OCI-LY1 (cell line): Measurements from ENCODE around the gene PAX3.

ENCODE experiments used
- H2AFZ ChIP-seq: fragments of 200-600 bp; sonication (generic), shearing (Covaris generic); 2 replicates; pipeline ENCODE4 v1.6.0; 2014; ENCODE audit warnings: antibody characterized with exemption, mild to moderate bottlenecking, low read length
- H3F3A ChIP-seq: fragments of 200-600 bp; sonication (generic), shearing (Covaris generic); 2 replicates; pipeline ENCODE4 v1.6.0; 2014; ENCODE audit warnings: mild to moderate bottlenecking, antibody characterized with exemption, low read length, moderate library complexity; ENCODE audit not compliant: insufficient read depth
- H3K27ac ChIP-seq: fragments of 200-600 bp; sonication (generic); 2 replicates; pipeline ENCODE4 v1.5.1; 2014; ENCODE audit warnings: low read length, mixed run types, mild to moderate bottlenecking, low read depth; ENCODE audit not compliant: poor library complexity, severe bottlenecking
- H3K27me3 ChIP-seq: fragments of 200-600 bp; sonication (generic); 2 replicates; pipeline ENCODE4 v1.6.0; 2014; ENCODE audit warnings: antibody characterized with exemption, mild to moderate bottlenecking, low read length, moderate library complexity; ENCODE audit not compliant: insufficient read depth
- H3K36me3 ChIP-seq: fragments of 200-600 bp; sonication (generic); 2 replicates; pipeline ENCODE4 v1.6.1; 2014; ENCODE audit warnings: mild to moderate bottlenecking, antibody characterized with exemption, low read length, moderate library complexity, mixed read lengths; ENCODE audit not compliant: insufficient read depth
- H3K4me1 ChIP-seq: fragments of 200-600 bp; sonication (generic); 2 replicates; pipeline ENCODE4 v1.5.1; 2014; ENCODE audit warnings: mild to moderate bottlenecking, low read length, moderate library complexity; ENCODE audit not compliant: insufficient read depth, severe bottlenecking
- H3K4me2 ChIP-seq: fragments of 200-600 bp; sonication (generic), shearing (Covaris generic); 2 replicates; pipeline ENCODE4 v1.6.1; 2014; ENCODE audit warnings: low read length
- H3K4me3 ChIP-seq: fragments of 200-600 bp; sonication (generic); 2 replicates; pipeline ENCODE4 v1.5.1; 2014; ENCODE audit warnings: low read length, low read depth, mild to moderate bottlenecking, mixed read lengths; ENCODE audit not compliant: poor library complexity, severe bottlenecking
- H3K79me2 ChIP-seq: fragments of 200-600 bp; shearing (Covaris generic); 2 replicates; pipeline ENCODE4 v1.6.1; 2016; ENCODE audit warnings: mixed run types, low read length, mixed read lengths; ENCODE audit not compliant: insufficient read depth
- H3K9ac ChIP-seq: fragments of 200-600 bp; sonication (generic), shearing (Covaris generic); 2 replicates; pipeline ENCODE4 v1.6.1; 2014; ENCODE audit warnings: mild to moderate bottlenecking, low read length, mixed read lengths
- H3K9me2 ChIP-seq: fragments of 200-600 bp; sonication (generic), shearing (Covaris generic); 2 replicates; pipeline ENCODE4 v1.6.1; 2014; ENCODE audit warnings: low read depth, mild to moderate bottlenecking, low read length, mixed read lengths
- H3K9me3 ChIP-seq: fragments of 200-600 bp; shearing (Covaris generic); 2 replicates; pipeline ENCODE4 v1.6.1; 2014; ENCODE audit warnings: low read length, mixed read lengths
- H4K20me1 ChIP-seq: fragments of 200-600 bp; sonication (generic), shearing (Covaris generic); 2 replicates; pipeline ENCODE4 v1.6.0; 2016; ENCODE audit warnings: mild to moderate bottlenecking, low read length; ENCODE audit not compliant: insufficient read depth
- EZH2 ChIP-seq: fragments of 200-600 bp; sonication (generic), shearing (Covaris generic); IDR thresholded peaks from 2 replicates; pipeline ENCODE4 v1.8.0; 2017; ENCODE audit warnings: borderline replicate concordance, mixed run types, mild to moderate bottlenecking, antibody characterized with exemption, low read length, moderate library complexity, mixed read lengths
- TF ChIP-seq, protein P1 (sequence below): fragments of 200-600 bp; sonication (generic), shearing (Covaris generic); IDR thresholded peaks from 2 replicates; pipeline ENCODE4 v1.5.1; 2017; ENCODE audit warnings: mild to moderate bottlenecking, antibody characterized with exemption, low read length, moderate library complexity, mixed read lengths

PAX3 gene

DNA sequence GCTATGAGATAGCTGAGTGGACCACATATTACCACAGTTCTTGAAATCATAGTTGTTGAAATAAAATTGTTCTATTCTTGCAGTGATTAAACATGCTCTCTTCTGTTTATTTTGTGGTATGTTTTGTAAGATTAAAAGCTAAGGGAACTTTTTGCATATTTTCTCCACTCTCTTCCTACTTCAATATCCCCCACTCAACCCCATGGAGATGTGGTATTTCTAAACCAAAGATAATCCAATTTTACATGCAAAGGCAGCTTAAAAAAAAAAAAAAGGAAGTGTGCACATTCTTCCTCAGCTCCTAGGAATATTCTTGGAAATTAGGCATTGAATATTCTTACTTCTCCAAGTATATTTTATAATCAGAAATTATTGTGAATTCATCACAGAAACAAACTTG, 15.0 kb upstream of the PAX3 start:
- no peaks in the 10 kb centered on the region for H3K36me3 ChIP-seq
- no peaks in the 10 kb centered on the region for H3K27me3 ChIP-seq
- no peak overlapping the region for H3K27ac ChIP-seq
- H3F3A ChIP-seq, result no peaks in the 10 kb centered on the region; the same call in 1 of the 2 replicates
- TF ChIP-seq, protein P1, sequence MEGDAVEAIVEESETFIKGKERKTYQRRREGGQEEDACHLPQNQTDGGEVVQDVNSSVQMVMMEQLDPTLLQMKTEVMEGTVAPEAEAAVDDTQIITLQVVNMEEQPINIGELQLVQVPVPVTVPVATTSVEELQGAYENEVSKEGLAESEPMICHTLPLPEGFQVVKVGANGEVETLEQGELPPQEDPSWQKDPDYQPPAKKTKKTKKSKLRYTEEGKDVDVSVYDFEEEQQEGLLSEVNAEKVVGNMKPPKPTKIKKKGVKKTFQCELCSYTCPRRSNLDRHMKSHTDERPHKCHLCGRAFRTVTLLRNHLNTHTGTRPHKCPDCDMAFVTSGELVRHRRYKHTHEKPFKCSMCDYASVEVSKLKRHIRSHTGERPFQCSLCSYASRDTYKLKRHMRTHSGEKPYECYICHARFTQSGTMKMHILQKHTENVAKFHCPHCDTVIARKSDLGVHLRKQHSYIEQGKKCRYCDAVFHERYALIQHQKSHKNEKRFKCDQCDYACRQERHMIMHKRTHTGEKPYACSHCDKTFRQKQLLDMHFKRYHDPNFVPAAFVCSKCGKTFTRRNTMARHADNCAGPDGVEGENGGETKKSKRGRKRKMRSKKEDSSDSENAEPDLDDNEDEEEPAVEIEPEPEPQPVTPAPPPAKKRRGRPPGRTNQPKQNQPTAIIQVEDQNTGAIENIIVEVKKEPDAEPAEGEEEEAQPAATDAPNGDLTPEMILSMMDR, result no peak
- TF ChIP-seq EZH2, result no peak
- no peaks in the 10 kb centered on the region for H3K9me3 ChIP-seq
- no peaks in the 10 kb centered on the region for H3K79me2 ChIP-seq
- H3K9ac ChIP-seq, result no peak overlapping the region
- H3K9me2 ChIP-seq, result no peaks in the 10 kb centered on the region
- H3K4me1 ChIP-seq, result peaks cover 5% of the 10 kb centered on the region
- no peaks in the 10 kb centered on the region for H4K20me1 ChIP-seq
- H3K4me2 ChIP-seq, result no peak overlapping the region
- H3K4me3 ChIP-seq, result no peak overlapping the region
- H2AFZ ChIP-seq, result no peak overlapping the region

GRCh38 chr2:222311978-222312738, 13.4 kb upstream of the PAX3 start:
- Histone ChIP-seq H3K27me3 (no peaks in the 10 kb centered on the region), H2AFZ (no peak overlapping the region), H3K4me1 (no peaks in the 10 kb centered on the region), H3K9me2 (no peaks in the 10 kb centered on the region), H3K4me3 (no peak overlapping the region), H4K20me1 (no peaks in the 10 kb centered on the region), H3F3A (no peaks in the 10 kb centered on the region; the same call in 1 of the 2 replicates), H3K4me2 (no peak overlapping the region), H3K9me3 (no peaks in the 10 kb centered on the region), H3K27ac (no peak overlapping the region), H3K36me3 (no peaks in the 10 kb centered on the region), H3K9ac (no peak overlapping the region), H3K79me2 (no peaks in the 10 kb centered on the region)
- no peak for TF ChIP-seq EZH2
- TF ChIP-seq, protein P1, result no peak

DNA sequence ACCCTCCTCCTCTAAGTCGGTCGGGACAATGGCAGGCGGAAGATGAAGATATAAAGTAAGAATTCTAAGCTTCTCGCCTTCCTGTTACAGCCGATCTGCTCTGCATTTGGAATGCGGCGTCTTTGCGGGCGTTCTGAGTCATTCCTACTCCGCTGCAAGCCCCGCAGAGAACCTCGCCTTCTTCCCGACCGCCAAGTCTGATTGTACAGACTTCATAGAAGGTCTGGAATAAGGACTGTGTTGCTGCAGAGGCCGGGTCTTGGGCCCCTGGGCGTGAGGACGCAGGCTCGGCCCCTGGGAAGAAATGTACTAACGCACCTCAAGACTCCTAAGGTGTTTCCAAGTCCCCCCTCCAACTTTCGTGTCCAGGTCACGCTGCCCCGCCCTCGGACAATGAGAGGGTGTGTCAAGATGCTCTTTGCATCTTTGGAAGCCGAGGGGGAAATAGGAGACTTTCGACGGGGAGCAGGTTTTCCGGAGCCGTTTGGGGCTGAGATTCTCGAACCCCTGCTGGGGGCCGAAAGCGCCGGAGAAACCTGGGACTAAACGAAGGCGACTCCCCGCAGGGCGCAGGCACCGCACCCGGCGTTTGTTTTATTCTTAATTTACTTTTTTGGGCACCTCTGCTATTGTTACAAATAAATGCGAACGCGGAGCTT, 12.7 kb upstream of the PAX3 start:
- Histone ChIP-seq H3K4me1 (no peaks in the 10 kb centered on the region), H3K36me3 (no peaks in the 10 kb centered on the region), H3K79me2 (no peaks in the 10 kb centered on the region), H3F3A (no peaks in the 10 kb centered on the region; the same call in 1 of the 2 replicates), H3K9ac (no peak overlapping the region), H3K4me3 (no peak overlapping the region), H3K27me3 (no peaks in the 10 kb centered on the region), H3K27ac (no peak overlapping the region), H3K9me3 (no peaks in the 10 kb centered on the region), H3K4me2 (no peak overlapping the region), H2AFZ (no peak overlapping the region), H3K9me2 (no peaks in the 10 kb centered on the region), H4K20me1 (no peaks in the 10 kb centered on the region)
- TF ChIP-seq, protein P1, result no peak
